ENCODE results near the gene MARCO. TPM values are rescaled to one million over a fixed set of nuclear protein-coding genes. Genes with fewer than 3 reads are reported as not detected.

MARCO gene
- total RNA-seq, 1 experiment from 2014 or later: not detected

DNA sequence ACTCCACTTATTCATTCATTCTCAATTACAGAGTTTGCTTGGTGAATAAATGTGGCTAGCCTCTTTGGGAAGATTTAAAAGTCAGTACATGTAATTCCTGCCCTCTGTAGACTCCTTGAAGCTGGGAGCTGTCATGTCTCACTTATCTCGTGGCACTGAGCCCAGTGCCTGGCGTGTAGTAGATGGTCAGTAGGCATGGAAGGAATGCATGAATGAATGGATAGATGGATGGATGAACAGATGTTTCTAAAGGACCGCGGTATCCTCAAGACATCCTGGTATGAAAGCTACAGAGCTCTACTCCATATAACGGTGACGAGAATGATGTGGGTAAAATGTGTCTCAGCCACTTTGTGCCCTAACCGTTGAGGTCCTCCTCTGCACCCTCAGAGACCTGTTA, 83.0 kb downstream of the MARCO start:
- no peak overlapping the region for H3K27ac Mint-ChIP-seq (ENCODE audit: unreplicated experiment)
- peaks cover 7% of the 10 kb centered on the region for H3K4me1 Mint-ChIP-seq (ENCODE audit: low read depth, unreplicated experiment)
- CTCF ChIA-PET: no interaction called here
- peaks cover 4% of the 10 kb centered on the region for H3K9me3 Mint-ChIP-seq (ENCODE audit: low read depth, unreplicated experiment)
- H3K27me3 Mint-ChIP-seq (ENCODE audit: unreplicated experiment): peaks cover 79% of the 10 kb centered on the region
- H3K4me3 Mint-ChIP-seq (ENCODE audit: low read depth, unreplicated experiment): no peak overlapping the region
- intact Hi-C loops (cut with micrococcal nuclease; ENCODE audit: unreplicated experiment): loop anchor here (5.0 kb wide), 1 partner anchor 242 kb away; no protein-coding TSS in a partner anchor
- H3K36me3 Mint-ChIP-seq (ENCODE audit: insufficient read depth, unreplicated experiment): no peaks in the 10 kb centered on the region
- DNase-seq: no peak
- BruUV-seq (replicated peaks): no TSS peak
- TF ChIP-seq, protein P1, sequence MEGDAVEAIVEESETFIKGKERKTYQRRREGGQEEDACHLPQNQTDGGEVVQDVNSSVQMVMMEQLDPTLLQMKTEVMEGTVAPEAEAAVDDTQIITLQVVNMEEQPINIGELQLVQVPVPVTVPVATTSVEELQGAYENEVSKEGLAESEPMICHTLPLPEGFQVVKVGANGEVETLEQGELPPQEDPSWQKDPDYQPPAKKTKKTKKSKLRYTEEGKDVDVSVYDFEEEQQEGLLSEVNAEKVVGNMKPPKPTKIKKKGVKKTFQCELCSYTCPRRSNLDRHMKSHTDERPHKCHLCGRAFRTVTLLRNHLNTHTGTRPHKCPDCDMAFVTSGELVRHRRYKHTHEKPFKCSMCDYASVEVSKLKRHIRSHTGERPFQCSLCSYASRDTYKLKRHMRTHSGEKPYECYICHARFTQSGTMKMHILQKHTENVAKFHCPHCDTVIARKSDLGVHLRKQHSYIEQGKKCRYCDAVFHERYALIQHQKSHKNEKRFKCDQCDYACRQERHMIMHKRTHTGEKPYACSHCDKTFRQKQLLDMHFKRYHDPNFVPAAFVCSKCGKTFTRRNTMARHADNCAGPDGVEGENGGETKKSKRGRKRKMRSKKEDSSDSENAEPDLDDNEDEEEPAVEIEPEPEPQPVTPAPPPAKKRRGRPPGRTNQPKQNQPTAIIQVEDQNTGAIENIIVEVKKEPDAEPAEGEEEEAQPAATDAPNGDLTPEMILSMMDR (IDR thresholded peaks at IDR 0.05; ENCODE audit: unreplicated experiment): no peak

DNA sequence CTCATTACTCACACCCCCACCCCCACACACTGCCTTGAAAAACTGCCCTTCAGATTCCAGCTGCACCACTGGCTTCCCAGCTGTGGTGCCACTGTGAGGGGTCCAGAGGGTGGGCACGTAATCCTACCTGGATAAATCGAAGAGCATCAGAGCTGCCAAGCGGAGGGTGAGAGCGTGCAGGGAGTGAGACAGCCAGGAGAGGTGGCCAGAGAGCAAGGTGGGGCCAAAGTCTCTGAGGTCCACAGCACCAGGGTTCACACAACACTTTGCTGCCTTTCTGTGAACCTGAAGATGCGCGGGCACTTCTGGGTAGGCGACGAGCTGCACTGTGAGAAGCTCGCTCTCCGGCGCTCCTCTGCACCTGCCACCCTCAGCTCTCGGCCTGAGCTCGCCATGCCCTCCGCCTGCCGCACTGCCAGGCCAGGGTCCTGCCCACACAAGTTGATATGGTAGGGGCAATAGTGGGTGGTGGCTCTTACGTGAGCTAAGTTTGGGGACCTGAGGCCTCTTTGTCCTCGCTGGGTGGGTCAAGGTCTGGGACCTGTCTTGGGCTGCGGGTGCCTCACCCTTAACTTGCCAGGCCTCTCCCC, 83.9 kb downstream of the MARCO start:
- intact Hi-C loops (cut with micrococcal nuclease; ENCODE audit: unreplicated experiment): loop anchor here (5.0 kb wide), 1 partner anchor 241 kb away; no protein-coding TSS in a partner anchor
- CTCF ChIA-PET: interaction anchor here (0.6 to 1.0 kb wide), 2 partner anchors 61 to 558 kb away, joined by 3 to 7 read pairs; no protein-coding TSS in a partner anchor
- H3K36me3 Mint-ChIP-seq (ENCODE audit: insufficient read depth, unreplicated experiment): no peaks in the 10 kb centered on the region
- TF ChIP-seq, protein P1 (IDR thresholded peaks at IDR 0.05; ENCODE audit: unreplicated experiment): no peak
- peaks cover 7% of the 10 kb centered on the region for H3K4me1 Mint-ChIP-seq (ENCODE audit: low read depth, unreplicated experiment)
- H3K9me3 Mint-ChIP-seq (ENCODE audit: low read depth, unreplicated experiment): peaks cover 4% of the 10 kb centered on the region
- H3K4me3 Mint-ChIP-seq (ENCODE audit: low read depth, unreplicated experiment): no peak overlapping the region
- DNase-seq: no peak
- no peak overlapping the region for H3K27ac Mint-ChIP-seq (ENCODE audit: unreplicated experiment)
- peaks cover 87% of the 10 kb centered on the region for H3K27me3 Mint-ChIP-seq (ENCODE audit: unreplicated experiment)
- no TSS peak for BruUV-seq (replicated peaks)

GRCh38 chr2:119026890-119027289, 84.9 kb downstream of the MARCO start:
- CTCF ChIA-PET: interaction anchor here (1.0 kb wide), 1 partner anchor 60 kb away, joined by 3 read pairs; no protein-coding TSS in a partner anchor
- no peaks in the 10 kb centered on the region for H3K36me3 Mint-ChIP-seq (ENCODE audit: insufficient read depth, unreplicated experiment)
- H3K4me3 Mint-ChIP-seq (ENCODE audit: low read depth, unreplicated experiment): no peak overlapping the region
- intact Hi-C loops (cut with micrococcal nuclease; ENCODE audit: unreplicated experiment): loop anchor here (5.0 kb wide), 1 partner anchor 240 kb away; no protein-coding TSS in a partner anchor
- no peak overlapping the region for H3K27ac Mint-ChIP-seq (ENCODE audit: unreplicated experiment)
- no peak for DNase-seq
- peaks cover 91% of the 10 kb centered on the region for H3K27me3 Mint-ChIP-seq (ENCODE audit: unreplicated experiment)
- H3K4me1 Mint-ChIP-seq (ENCODE audit: low read depth, unreplicated experiment): peaks cover 7% of the 10 kb centered on the region
- TF ChIP-seq, protein P1 (IDR thresholded peaks at IDR 0.05; ENCODE audit: unreplicated experiment): no peak
- peaks cover 4% of the 10 kb centered on the region for H3K9me3 Mint-ChIP-seq (ENCODE audit: low read depth, unreplicated experiment)
- BruUV-seq (replicated peaks): no TSS peak

DNA sequence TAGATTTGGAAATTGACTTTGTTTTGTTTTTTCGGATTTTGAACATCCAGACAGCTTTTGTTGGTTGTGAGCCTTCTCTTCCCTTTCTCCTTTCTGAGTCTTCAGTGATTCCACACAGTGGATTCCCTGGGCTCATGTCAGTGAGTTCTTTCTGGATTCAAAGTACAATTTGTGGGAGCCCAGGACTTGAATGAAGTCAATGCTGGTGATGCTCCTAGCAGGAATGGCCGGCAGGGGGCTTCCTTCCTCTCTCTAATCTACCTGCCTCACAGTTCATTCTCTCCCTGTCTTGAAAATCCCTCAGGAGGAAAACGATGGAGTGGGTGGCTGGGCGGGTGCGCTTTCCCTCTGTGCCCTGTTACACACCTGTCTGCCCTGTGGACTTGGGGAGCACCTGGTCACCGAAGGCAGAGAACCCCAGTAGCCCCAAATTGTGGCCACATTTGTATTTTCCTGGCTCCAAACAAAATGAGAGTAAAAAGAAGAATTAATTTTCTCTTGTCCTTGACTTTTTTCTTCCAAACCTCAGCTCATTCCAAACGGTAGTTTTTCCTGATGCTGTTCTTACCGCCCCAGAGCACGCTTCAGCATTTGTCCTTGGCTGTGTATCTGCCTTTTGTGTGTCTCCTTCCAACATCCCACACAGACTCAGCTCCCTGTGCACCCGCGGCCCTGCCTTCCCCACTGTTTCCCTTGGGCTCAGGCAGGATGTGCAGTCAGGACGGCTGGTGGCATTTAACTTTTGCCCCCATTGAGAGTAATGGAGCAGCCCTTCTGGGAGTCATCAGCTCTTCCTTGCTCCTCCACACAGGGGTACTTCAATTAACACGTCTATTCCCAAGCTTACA, 86.6 kb downstream of the MARCO start:
- intact Hi-C loops (cut with micrococcal nuclease; ENCODE audit: unreplicated experiment): loop anchor here (1.0 to 5.0 kb wide), 4 partner anchors 146 to 262 kb away; partner anchors contain the start of gene STEAP3
- H3K4me3 Mint-ChIP-seq (ENCODE audit: low read depth, unreplicated experiment): no peak overlapping the region
- TF ChIP-seq, protein P1 (IDR thresholded peaks at IDR 0.05; ENCODE audit: unreplicated experiment): peak; percentile 74
- peak; percentile 75 for DNase-seq
- peaks cover 4% of the 10 kb centered on the region for H3K9me3 Mint-ChIP-seq (ENCODE audit: low read depth, unreplicated experiment)
- peaks cover 76% of the 10 kb centered on the region for H3K27me3 Mint-ChIP-seq (ENCODE audit: unreplicated experiment)
- H3K4me1 Mint-ChIP-seq (ENCODE audit: low read depth, unreplicated experiment): peaks cover 7% of the 10 kb centered on the region
- H3K36me3 Mint-ChIP-seq (ENCODE audit: insufficient read depth, unreplicated experiment): no peaks in the 10 kb centered on the region
- BruUV-seq (replicated peaks): no TSS peak
- CTCF ChIA-PET: interaction anchor here (1.1 kb wide), 1 partner anchor 180 kb away, joined by 4 read pairs; no protein-coding TSS in a partner anchor
- H3K27ac Mint-ChIP-seq (ENCODE audit: unreplicated experiment): no peak overlapping the region

All from Calu3 (cell line).